Keratinocyte (primary cell): ENCODE results near the gene NTNG2. TPM values are rescaled to one million over a fixed set of nuclear protein-coding genes. Genes with fewer than 3 reads are reported as not detected.

Experiments used
- DNase-seq: peaks from one replicate; pipeline ENCODE4 v3.0.0-alpha.2; 2011; ENCODE audit warnings: low read depth, missing footprints, low spot score
- FAIRE-seq: peaks from 2 replicates; lab custom pipeline; 2011; peaks lifted over from hg19 to GRCh38; lab: Jason Lieb, UNC
- H2AFZ ChIP-seq: 2 replicates; pipeline ENCODE4 v1.6.0; 2012; ENCODE audit warnings: low read length, control low read depth, inconsistent platforms; ENCODE audit not compliant: control insufficient read depth
- H3K27ac ChIP-seq: 2 replicates; pipeline ENCODE4 v1.5.1; 2011; ENCODE audit warnings: low read length; ENCODE audit not compliant: control insufficient read depth, insufficient read depth
- H3K27me3 ChIP-seq: 3 replicates; pipeline ENCODE4 v1.6.0; 2011; ENCODE audit warnings: low read length; ENCODE audit not compliant: control insufficient read depth, insufficient read depth; ENCODE audit errors: extremely low read depth
- H3K36me3 ChIP-seq, 2 experiments: 2 replicates in 1 of 2; 3 replicates in 1 of 2; pipeline ENCODE4 v1.5.1; 2011; ENCODE audit warnings: low read length in 2 of 2, mild to moderate bottlenecking in 1 of 2; ENCODE audit not compliant: control insufficient read depth in 2 of 2, insufficient read depth in 2 of 2; ENCODE audit errors: extremely low read depth in 1 of 2
- H3K4me1 ChIP-seq: 3 replicates; pipeline ENCODE4 v1.5.1; 2011; ENCODE audit warnings: low read length; ENCODE audit not compliant: control insufficient read depth, insufficient read depth; ENCODE audit errors: extremely low read depth
- H3K4me2 ChIP-seq: 3 replicates; pipeline ENCODE4 v1.6.0; 2011; ENCODE audit warnings: low read depth, low read length; ENCODE audit not compliant: control insufficient read depth, insufficient read depth; ENCODE audit errors: extremely low read depth
- H3K4me3 ChIP-seq, 3 experiments: fragments of 200-600 bp in 1 of 3; sonication (generic) in 1 of 3; 2 replicates in 2 of 3; 3 replicates in 1 of 3; pipeline ENCODE4 v1.5.1; 2011 to 2016; ENCODE audit warnings: low read length in 3 of 3, mild to moderate bottlenecking in 3 of 3, control low read depth in 2 of 3, inconsistent platforms in 1 of 3, low read depth in 1 of 3, mixed read lengths in 1 of 3, mixed run types in 1 of 3, moderate library complexity in 1 of 3; ENCODE audit not compliant: control insufficient read depth in 2 of 3, insufficient read depth in 2 of 3; ENCODE audit errors: extremely low read depth in 1 of 3
- H3K79me2 ChIP-seq: 2 replicates; pipeline ENCODE4 v1.6.0; 2012; ENCODE audit warnings: low read length; ENCODE audit not compliant: control insufficient read depth, insufficient read depth
- H3K9ac ChIP-seq: 3 replicates; pipeline ENCODE4 v1.6.0; 2011; ENCODE audit warnings: low read length; ENCODE audit not compliant: control insufficient read depth, insufficient read depth; ENCODE audit errors: extremely low read depth
- H3K9me1 ChIP-seq: 3 replicates; pipeline ENCODE4 v1.6.0; 2011; ENCODE audit warnings: low read length; ENCODE audit not compliant: control insufficient read depth, insufficient read depth; ENCODE audit errors: extremely low read depth
- H3K9me3 ChIP-seq: 2 replicates; pipeline ENCODE4 v1.5.1; 2012; ENCODE audit warnings: low read depth, low read length; ENCODE audit not compliant: control insufficient read depth
- H4K20me1 ChIP-seq: 3 replicates; pipeline ENCODE4 v1.6.0; 2011; ENCODE audit warnings: low read length; ENCODE audit not compliant: control insufficient read depth, insufficient read depth; ENCODE audit errors: extremely low read depth
- EZH2 ChIP-seq: IDR thresholded peaks from one replicate; pipeline ENCODE4 v1.6.1; 2012; ENCODE audit warnings: inconsistent platforms, mild to moderate bottlenecking, low read length, moderate library complexity
- dilution Hi-C: fragments of 300-500 bp; cut with MboI; formaldehyde crosslinking; loops from one replicate; pipeline ENCODE4 v1.7.0; 2020; ENCODE audit warnings: low sequenced_read_pairs; ENCODE audit not compliant: extremely low pct_ligation_motif_present
- polyA plus RNA-seq, 5 experiments: library from polyadenylated mRNA; depleted of rRNA in 3 of 5; stranded (reverse) in 3 of 5; stranded (forward) in 1 of 5; unstranded in 1 of 5; fragments of >200 nt; gene quantifications; 1 replicate in 1 of 5; 2 replicates in 3 of 5; 3 replicates in 1 of 5; pipeline versions ENCODE4 v1.2.1 to v1.2.3, GENCODE V29; 2011 to 2012; ENCODE audit warnings: missing spikeins in 2 of 5, low read depth in 1 of 5, low replicate concordance in 1 of 5
- TF ChIP-seq, protein P1 (sequence below), 3 experiments: IDR thresholded peaks in 1 of 3; conservative IDR thresholded peaks in 1 of 3; optimal IDR thresholded peaks in 1 of 3; 2 replicates in 2 of 3; 3 replicates in 1 of 3; pipeline versions ENCODE3 to v1.5.1; 2011; ENCODE audit warnings: low read length in 3 of 3, mild to moderate bottlenecking in 3 of 3, moderate library complexity in 2 of 3, control low read depth in 1 of 3, inconsistent platforms in 1 of 3; ENCODE audit not compliant: insufficient read depth in 2 of 3; ENCODE audit errors: extremely low read depth in 1 of 3

Gene NTNG2
- polyA plus RNA-seq, 1 donor (not counting 4 experiments of a cell fraction or from before 2014, with no cell fraction given): 0.05 TPM

DNA sequence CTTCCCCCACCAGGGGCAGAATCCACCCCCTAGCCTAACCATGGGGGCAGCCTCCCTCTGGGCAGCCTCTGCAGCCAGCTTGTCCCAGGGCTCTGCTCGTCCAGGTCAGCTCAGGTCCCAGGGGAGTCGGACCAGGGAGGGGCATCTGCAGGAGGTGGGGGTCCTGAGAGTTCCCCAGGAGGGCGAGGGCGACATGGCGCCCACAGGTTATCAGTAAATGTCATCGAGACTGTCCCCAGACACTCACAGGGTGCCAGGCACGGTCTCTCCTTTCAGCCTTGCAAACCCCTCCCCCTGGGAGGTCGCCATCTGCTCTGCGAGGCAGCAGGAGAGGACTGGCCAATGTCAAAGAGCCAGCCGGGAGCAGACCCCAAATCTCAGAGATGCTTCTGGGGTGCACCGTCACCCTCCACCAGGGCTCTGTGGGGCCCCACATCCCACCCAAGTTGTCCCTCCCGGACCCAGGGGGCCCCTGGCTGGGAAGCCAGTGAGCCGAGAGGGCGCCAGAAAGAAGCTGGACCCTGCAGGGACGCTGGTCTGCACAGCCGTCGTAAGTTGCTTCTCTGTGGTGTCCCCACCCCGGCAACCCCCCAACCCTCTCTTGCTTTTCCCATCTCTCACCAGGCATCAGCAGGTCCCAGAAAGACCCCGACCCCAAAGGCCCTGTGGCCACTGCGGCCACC is 69.3 kb downstream of the NTNG2 start:
- Histone ChIP-seq H3K36me3 (no peaks in the 10 kb centered on the region), H3K79me2 (no peaks in the 10 kb centered on the region), H4K20me1 (no peaks in the 10 kb centered on the region), H3K9me3 (no peaks in the 10 kb centered on the region), H3K9ac (no peak overlapping the region), H2AFZ (no peak overlapping the region), H3K27me3 (peaks cover 32% of the 10 kb centered on the region), H3K4me1 (no peaks in the 10 kb centered on the region), H3K27ac (no peak overlapping the region), H3K4me3 (no peak overlapping the region), H3K4me2 (no peak overlapping the region), H3K9me1 (no peaks in the 10 kb centered on the region)
- dilution Hi-C loops: no loop called here
- TF ChIP-seq EZH2: no peak
- TF ChIP-seq, protein P1, sequence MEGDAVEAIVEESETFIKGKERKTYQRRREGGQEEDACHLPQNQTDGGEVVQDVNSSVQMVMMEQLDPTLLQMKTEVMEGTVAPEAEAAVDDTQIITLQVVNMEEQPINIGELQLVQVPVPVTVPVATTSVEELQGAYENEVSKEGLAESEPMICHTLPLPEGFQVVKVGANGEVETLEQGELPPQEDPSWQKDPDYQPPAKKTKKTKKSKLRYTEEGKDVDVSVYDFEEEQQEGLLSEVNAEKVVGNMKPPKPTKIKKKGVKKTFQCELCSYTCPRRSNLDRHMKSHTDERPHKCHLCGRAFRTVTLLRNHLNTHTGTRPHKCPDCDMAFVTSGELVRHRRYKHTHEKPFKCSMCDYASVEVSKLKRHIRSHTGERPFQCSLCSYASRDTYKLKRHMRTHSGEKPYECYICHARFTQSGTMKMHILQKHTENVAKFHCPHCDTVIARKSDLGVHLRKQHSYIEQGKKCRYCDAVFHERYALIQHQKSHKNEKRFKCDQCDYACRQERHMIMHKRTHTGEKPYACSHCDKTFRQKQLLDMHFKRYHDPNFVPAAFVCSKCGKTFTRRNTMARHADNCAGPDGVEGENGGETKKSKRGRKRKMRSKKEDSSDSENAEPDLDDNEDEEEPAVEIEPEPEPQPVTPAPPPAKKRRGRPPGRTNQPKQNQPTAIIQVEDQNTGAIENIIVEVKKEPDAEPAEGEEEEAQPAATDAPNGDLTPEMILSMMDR (optimal IDR thresholded peaks at IDR 0.05 in 1 of 3, IDR thresholded peaks at IDR 0.05 in 1 of 3, conservative IDR thresholded peaks at IDR 0.05 in 1 of 3; ENCODE audit: extremely low read depth in 1 of 3, insufficient read depth in 2 of 3, low read length in 3 of 3): no peak
- DNase-seq (no peak), FAIRE-seq (no peak)

DNA sequence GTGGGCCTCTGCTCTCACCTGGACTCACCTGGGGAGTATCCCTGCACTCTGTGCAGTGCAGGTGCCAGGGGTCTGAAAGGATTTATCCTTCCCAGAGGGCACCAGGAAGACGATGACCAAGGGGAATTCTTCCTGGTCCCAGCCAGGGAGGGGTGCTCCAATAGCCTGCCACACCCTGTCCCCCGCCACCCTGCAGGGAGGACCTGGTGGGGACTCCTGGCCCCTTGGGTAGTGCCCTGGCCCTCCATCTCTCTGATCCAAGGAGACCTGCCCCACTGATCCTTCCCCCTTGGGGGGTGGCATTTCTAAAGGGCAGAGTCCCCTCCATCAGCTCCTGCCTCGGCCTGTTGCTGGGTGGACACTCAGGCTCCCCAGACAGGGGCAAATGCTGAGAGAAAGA is 70.7 kb downstream of the NTNG2 start:
- H3K27ac ChIP-seq: no peak overlapping the region
- no peak for TF ChIP-seq EZH2
- TF ChIP-seq, protein P1 (optimal IDR thresholded peaks at IDR 0.05 in 1 of 3, IDR thresholded peaks at IDR 0.05 in 1 of 3, conservative IDR thresholded peaks at IDR 0.05 in 1 of 3; ENCODE audit: extremely low read depth in 1 of 3, insufficient read depth in 2 of 3, low read length in 3 of 3): no peak
- DNase-seq (no peak), FAIRE-seq (no peak)
- no peaks in the 10 kb centered on the region for H3K79me2 ChIP-seq
- H3K36me3 ChIP-seq: no peaks in the 10 kb centered on the region
- no peaks in the 10 kb centered on the region for H4K20me1 ChIP-seq
- H3K4me1 ChIP-seq: no peaks in the 10 kb centered on the region
- no peaks in the 10 kb centered on the region for H3K9me3 ChIP-seq
- no peak overlapping the region for H3K4me3 ChIP-seq
- H2AFZ ChIP-seq: no peak overlapping the region
- no peak overlapping the region for H3K4me2 ChIP-seq
- no peak overlapping the region for H3K9ac ChIP-seq
- dilution Hi-C loops: no loop called here
- H3K27me3 ChIP-seq: peaks cover 33% of the 10 kb centered on the region
- no peaks in the 10 kb centered on the region for H3K9me1 ChIP-seq
